Skeletal muscle satellite cell (primary cell): ENCODE data around the gene HEATR9. TPM values are rescaled to one million over a fixed set of nuclear protein-coding genes. Genes with fewer than 3 reads are reported as not detected.

Experiments
- H3K27me3 ChIP-seq: 2 replicates; pipeline ENCODE4 v1.7.0; 2013; ENCODE audit warnings: low read length; ENCODE audit not compliant: control insufficient read depth, insufficient read depth
- H3K36me3 ChIP-seq: 2 replicates; pipeline ENCODE4 v1.7.0; 2013; ENCODE audit warnings: mild to moderate bottlenecking, control low read depth, low read length; ENCODE audit not compliant: insufficient read depth
- H3K4me1 ChIP-seq: 2 replicates; pipeline ENCODE4 v1.7.0; 2013; ENCODE audit warnings: low read length; ENCODE audit not compliant: control insufficient read depth, insufficient read depth
- H3K4me2 ChIP-seq: 2 replicates; pipeline ENCODE4 v1.7.0; 2013; ENCODE audit warnings: mild to moderate bottlenecking, low read length
- H3K4me3 ChIP-seq: 2 replicates; pipeline ENCODE4 v1.7.0; 2013; ENCODE audit warnings: low read length
- H3K9ac ChIP-seq: 2 replicates; pipeline ENCODE4 v1.7.0; 2013; ENCODE audit warnings: mild to moderate bottlenecking, low read depth, low read length, moderate library complexity
- H3K9me3 ChIP-seq: replicated peaks from 2 replicates; pipeline ENCODE4 v1.7.0; 2013; ENCODE audit warnings: mild to moderate bottlenecking, control low read depth, low read length
- total RNA-seq: library from RNA; depleted of rRNA; stranded (reverse); fragments of >200 nt; gene quantifications from 2 replicates; pipeline ENCODE4 v1.2.3, GENCODE V29; 2012; rRNA removed

Gene HEATR9, protein sequence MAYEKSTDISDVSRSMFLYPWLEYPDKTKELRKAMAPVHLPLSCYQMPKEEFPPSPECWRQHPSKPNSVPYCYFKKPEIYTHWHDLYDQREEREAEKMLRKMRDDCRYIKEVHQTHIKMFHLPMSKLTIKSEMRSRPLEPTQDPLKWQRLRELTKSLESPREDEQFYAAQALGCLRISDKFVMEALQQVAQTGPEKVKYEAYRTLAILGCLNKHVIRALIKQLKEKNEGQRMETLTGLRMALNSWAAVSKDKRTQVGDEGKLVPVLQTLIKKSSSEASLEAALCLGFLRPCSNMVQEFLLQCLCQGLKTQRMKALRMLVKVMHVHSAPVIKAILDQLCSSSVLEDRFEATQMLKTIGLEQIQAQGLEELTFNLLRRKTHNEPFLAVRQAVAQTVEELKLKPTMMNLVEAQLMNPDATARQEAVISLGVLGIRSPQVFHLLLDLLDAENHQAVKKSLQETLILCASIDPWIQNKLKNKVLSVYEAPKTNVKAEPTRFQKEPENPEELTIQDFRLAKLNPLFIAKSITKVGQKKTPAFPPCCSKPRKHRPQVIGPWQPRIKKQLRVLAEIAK
- not detected in 2 replicates for total RNA-seq

GRCh38 chr17:35868737-35869136 is at the start of gene HEATR9:
TSS of gene HEATR9 (minus strand) at chr17:35868891. CDS start at chr17:35868742, 149 bp downstream.
- no peak within 1 kb of the TSS for H3K4me2 ChIP-seq
- no peaks in the 10 kb centered on the region for H3K9me3 ChIP-seq
- peaks cover 12% of the 10 kb centered on the region for H3K4me1 ChIP-seq
- H3K36me3 ChIP-seq, result no peaks in the 10 kb centered on the region
- no peaks in the 10 kb centered on the region for H3K27me3 ChIP-seq
- H3K4me3 ChIP-seq, result no peak within 1 kb of the TSS
- H3K9ac ChIP-seq, result no peak within 1 kb of the TSS

DNA sequence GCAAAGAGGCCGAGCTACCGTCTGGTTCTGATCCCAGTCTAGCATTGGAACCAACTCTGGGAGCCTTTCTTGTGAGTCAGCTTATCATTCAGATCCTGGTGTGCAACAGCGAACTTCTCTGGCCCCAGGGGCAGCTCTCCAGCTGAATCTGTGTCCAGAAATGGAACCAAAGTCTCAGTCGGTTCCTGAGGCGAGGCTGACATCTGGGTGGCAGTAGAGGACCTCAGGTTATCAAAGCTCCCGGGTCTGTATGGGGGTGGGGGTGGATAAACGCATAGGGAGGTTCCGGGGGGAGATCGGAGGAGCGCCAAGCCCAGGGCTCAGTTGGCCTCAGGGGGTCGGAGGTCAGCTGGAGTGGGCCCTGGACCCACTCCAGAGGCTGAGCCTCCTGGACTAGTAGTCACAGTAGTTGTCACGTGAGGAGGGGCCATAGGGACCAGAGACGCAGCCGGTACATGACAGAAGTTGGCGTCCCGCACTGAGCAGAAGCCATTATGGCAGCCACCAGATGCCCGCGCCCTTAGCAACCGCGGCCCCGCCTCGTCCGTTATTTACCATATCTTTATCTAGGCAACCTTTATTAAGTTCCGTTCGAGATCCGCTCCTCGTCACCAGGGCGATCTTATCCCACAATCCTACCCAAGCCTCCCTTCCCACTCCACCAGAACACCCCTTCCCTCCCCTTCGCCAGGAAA is 49.0 kb upstream of the HEATR9 start:
- H3K9me3 ChIP-seq, result no peaks in the 10 kb centered on the region
- H3K4me1 ChIP-seq, result no peaks in the 10 kb centered on the region
- no peak overlapping the region for H3K9ac ChIP-seq
- H3K36me3 ChIP-seq, result no peaks in the 10 kb centered on the region
- H3K27me3 ChIP-seq, result peaks cover 4% of the 10 kb centered on the region
- H3K4me3 ChIP-seq, result no peak overlapping the region
- no peak overlapping the region for H3K4me2 ChIP-seq

- Histone ChIP-seq H3K4me1 (no peaks in the 10 kb centered on the region), H3K36me3 (no peaks in the 10 kb centered on the region), H3K9ac (no peak overlapping the region), H3K4me2 (no peak overlapping the region), H3K9me3 (no peaks in the 10 kb centered on the region), H3K27me3 (peaks cover 4% of the 10 kb centered on the region), H3K4me3 (no peak overlapping the region)
These were observed 46.7 kb upstream of the HEATR9 start for GRCh38 chr17:35915153-35915964.

DNA sequence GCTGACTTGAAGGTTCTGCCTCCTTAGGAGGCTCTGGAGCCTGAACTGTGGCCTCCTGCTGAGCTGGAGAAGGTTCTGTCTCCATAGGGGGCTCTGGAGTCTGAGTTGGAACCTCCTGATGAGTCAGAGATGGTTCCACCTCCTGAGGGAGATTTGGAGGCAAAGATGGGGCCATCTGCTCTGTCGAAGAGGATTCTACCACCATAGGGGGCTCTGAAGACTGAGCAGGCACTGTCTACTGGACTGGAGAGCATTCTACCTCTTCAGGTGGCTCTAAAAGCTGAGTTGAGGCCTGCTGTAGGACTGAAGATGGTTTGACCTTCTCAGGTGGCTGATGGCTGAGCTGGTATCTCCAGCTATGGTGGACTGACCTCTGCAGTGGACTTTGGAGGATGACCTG is 45.7 kb upstream of the HEATR9 start:
- no peak overlapping the region for H3K4me3 ChIP-seq
- no peak overlapping the region for H3K9ac ChIP-seq
- no peaks in the 10 kb centered on the region for H3K4me1 ChIP-seq

DNA sequence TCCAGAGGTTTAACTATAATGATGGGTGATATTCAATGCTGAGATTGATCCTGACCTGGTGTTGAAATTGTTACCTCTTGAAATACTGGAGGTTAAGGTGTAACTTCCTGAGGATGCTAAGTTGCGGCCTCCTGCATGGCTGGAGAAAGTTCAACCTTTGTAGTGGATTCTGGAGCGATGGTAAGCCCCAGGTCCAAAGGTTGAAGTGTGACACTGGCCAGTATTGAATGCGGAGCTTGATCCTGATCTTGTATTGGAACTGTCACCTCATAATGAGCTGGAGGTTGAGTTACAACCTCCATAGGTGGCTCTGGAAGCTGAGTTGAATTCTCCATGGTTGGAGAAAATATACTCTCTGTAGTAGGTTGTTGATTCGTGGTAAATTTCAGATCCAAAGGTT is 44.9 kb upstream of the HEATR9 start:
- H3K4me3 ChIP-seq, result no peak overlapping the region
- H3K27me3 ChIP-seq, result peaks cover 6% of the 10 kb centered on the region
- H3K4me2 ChIP-seq, result no peak overlapping the region
- no peak overlapping the region for H3K9ac ChIP-seq
- no peaks in the 10 kb centered on the region for H3K9me3 ChIP-seq
- no peaks in the 10 kb centered on the region for H3K4me1 ChIP-seq
- H3K36me3 ChIP-seq, result no peaks in the 10 kb centered on the region

More for the DNA sequence above, 45.7 kb upstream of the HEATR9 start:
- H3K36me3 ChIP-seq, result no peaks in the 10 kb centered on the region
- no peak overlapping the region for H3K4me2 ChIP-seq
- H3K27me3 ChIP-seq, result peaks cover 4% of the 10 kb centered on the region
- H3K9me3 ChIP-seq, result no peaks in the 10 kb centered on the region

DNA sequence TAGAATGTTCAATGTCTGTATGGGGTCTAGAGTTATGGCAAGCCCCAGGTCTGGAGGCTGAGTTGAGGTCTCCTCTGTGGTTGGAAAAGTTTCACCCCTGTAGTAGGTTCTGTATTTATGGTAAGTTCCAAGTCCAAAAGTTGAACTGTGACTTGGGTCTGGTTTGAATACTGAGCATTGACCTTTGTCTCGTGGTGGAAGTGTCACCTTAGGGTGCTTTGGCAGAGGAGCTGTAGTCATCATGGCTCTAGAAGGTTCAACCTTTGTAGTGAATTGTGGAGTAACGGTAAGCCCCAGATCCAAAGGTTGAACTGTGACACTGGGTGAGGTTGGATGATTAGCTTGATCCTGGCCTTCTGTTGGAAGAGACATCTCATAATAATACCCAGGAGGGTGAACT is 44.3 kb upstream of the HEATR9 start:
- no peaks in the 10 kb centered on the region for H3K9me3 ChIP-seq
- H3K36me3 ChIP-seq, result no peaks in the 10 kb centered on the region
- H3K4me1 ChIP-seq, result no peaks in the 10 kb centered on the region
- H3K9ac ChIP-seq, result no peak overlapping the region
- no peak overlapping the region for H3K4me3 ChIP-seq
- peaks cover 9% of the 10 kb centered on the region for H3K27me3 ChIP-seq
- no peak overlapping the region for H3K4me2 ChIP-seq

DNA sequence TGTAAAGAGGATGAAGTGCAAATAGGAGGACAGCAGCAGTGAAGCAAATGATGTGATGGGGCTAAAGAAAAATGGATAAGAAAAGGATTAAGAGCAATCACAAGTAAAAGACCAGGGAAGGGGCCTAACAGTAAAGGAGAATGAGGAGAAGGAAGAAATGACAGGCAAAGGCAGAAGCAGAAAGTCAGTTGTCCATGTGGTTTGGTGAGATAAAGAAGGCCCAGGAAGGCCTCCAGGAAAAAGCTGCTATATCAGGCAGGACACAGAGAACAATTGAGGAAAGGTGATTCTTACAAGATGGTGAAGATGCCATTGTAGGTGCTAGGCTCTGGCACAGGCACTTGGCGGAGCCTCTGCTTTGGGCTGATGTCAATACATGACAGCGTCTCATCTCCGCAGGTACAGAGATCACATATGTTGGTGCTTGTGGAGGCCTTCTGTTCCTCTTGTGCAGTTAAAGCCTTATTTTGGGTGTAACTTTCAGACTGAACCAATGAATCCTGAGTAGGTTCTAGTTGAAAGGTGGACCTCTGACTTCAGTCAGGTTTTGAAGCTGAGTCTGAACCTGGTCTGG is 43.7 kb upstream of the HEATR9 start:
- Histone ChIP-seq H3K4me3 (no peak overlapping the region), H3K9ac (no peak overlapping the region), H3K36me3 (no peaks in the 10 kb centered on the region), H3K4me2 (no peak overlapping the region), H3K27me3 (peaks cover 9% of the 10 kb centered on the region), H3K4me1 (no peaks in the 10 kb centered on the region), H3K9me3 (no peaks in the 10 kb centered on the region)

- Histone ChIP-seq H3K4me3 (no peak overlapping the region), H3K9me3 (no peaks in the 10 kb centered on the region), H3K9ac (no peak overlapping the region), H3K36me3 (no peaks in the 10 kb centered on the region), H3K4me2 (no peak overlapping the region), H3K27me3 (peaks cover 14% of the 10 kb centered on the region), H3K4me1 (no peaks in the 10 kb centered on the region)
These were observed 40.7 kb upstream of the HEATR9 start for GRCh38 chr17:35909408-35909807.

DNA sequence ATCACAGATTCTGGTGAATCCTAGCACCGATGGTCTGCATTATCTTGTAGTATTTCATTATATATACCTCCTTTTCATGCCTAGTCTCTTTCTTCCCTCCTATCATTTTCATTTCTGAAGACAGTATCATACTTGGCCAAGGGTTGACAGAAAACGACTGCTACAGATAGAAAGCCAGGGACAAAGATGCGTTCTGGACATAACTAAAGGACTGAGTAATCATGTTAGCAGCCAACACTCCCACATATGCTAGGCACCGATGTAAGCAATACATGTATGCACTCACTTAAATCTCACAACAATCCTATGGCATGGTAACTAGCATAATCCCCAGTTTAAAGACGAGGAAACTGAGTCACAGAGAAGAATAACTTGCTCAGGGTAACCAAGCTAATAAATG is 39.0 kb upstream of the HEATR9 start:
- H3K9ac ChIP-seq, result no peak overlapping the region
- H3K4me2 ChIP-seq, result no peak overlapping the region
- H3K9me3 ChIP-seq, result no peaks in the 10 kb centered on the region
- H3K4me3 ChIP-seq, result no peak overlapping the region
- H3K36me3 ChIP-seq, result no peaks in the 10 kb centered on the region
- peaks cover 12% of the 10 kb centered on the region for H3K27me3 ChIP-seq
- H3K4me1 ChIP-seq, result no peaks in the 10 kb centered on the region

GRCh38 chr17:35906926-35907637 is 38.4 kb upstream of the HEATR9 start:
- no peaks in the 10 kb centered on the region for H3K36me3 ChIP-seq
- H3K4me3 ChIP-seq, result no peak overlapping the region
- no peak overlapping the region for H3K9ac ChIP-seq
- H3K9me3 ChIP-seq, result no peaks in the 10 kb centered on the region
- H3K4me1 ChIP-seq, result no peaks in the 10 kb centered on the region
- no peak overlapping the region for H3K4me2 ChIP-seq
- H3K27me3 ChIP-seq, result peaks cover 12% of the 10 kb centered on the region
